Mucosa of gallbladder (tissue), 1 donor: ENCODE measurements around the gene GFOD2. TPM values are rescaled to one million over a fixed set of nuclear protein-coding genes. Genes with fewer than 3 reads are reported as not detected.

Source experiments
- DNase-seq: peaks from one replicate; pipeline ENCODE4 v3.0.0-alpha.2; 2020; ENCODE audit warnings: low spot score
- total RNA-seq: library from RNA; stranded (reverse); gene quantifications from one replicate; pipeline ENCODE4 v1.2.1, GENCODE V29; 2021
- donor health status: DM: no; HTN: no; CAD: no.

Gene GFOD2
- total RNA-seq, 1 donor from 2014 or later = 25.9 TPM

DNA sequence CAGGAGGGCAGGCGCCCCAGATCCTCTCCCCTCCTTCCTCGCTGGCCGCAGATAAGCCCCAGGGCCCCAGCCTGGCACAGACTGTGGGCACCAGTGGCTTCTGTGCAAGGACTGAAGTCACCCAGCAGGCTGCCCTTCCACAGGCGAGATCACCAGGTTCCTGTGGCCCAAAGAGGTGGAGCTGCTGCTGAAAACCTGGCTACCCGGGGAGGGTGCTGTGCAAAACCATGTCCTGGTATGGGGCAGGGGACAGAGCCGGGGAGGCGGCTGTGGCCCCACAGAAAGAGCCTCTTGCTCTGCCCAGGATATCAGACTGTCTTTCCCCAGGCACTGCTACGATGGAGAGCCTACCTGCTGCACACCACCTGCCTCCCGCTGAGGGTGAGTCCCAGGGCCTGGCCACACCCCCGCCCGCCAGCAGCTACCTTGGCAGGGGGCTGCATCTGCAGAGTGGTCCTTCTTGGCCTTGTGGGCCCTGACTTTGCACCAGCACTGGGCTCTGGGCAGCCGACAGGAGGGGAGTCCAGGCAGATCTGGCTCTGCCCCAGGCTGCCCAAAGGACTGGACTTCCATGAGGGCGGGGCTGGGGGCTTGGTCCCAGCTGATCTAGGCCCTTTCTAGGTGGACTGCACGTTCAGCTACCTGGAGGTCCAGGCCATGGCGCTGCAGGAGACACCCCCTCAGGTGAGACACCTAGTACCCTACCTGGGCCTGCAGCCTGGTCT lies 73.6 kb downstream of the GFOD2 start:
- DNase-seq = no peak

DNA sequence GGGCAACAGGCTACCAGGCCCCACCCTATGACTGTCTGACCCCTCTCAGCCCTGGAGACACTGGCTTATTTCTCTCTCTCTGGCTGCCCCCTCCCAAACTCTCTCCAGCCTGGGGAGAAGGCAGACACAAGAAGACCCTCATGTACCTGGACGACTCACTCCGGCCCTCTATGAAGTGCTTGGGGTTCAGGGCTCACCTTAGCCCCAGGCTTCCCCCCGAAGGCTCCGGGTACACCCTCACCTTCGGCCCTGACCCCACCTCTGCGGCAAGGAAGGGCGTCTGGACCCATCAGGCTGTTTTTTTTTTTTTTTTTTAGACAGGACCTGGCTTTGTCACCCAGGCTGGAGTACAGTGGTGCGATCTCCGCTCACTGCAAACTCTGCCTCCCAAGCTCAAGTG lies 75.1 kb downstream of the GFOD2 start:
- no peak for DNase-seq

DNA sequence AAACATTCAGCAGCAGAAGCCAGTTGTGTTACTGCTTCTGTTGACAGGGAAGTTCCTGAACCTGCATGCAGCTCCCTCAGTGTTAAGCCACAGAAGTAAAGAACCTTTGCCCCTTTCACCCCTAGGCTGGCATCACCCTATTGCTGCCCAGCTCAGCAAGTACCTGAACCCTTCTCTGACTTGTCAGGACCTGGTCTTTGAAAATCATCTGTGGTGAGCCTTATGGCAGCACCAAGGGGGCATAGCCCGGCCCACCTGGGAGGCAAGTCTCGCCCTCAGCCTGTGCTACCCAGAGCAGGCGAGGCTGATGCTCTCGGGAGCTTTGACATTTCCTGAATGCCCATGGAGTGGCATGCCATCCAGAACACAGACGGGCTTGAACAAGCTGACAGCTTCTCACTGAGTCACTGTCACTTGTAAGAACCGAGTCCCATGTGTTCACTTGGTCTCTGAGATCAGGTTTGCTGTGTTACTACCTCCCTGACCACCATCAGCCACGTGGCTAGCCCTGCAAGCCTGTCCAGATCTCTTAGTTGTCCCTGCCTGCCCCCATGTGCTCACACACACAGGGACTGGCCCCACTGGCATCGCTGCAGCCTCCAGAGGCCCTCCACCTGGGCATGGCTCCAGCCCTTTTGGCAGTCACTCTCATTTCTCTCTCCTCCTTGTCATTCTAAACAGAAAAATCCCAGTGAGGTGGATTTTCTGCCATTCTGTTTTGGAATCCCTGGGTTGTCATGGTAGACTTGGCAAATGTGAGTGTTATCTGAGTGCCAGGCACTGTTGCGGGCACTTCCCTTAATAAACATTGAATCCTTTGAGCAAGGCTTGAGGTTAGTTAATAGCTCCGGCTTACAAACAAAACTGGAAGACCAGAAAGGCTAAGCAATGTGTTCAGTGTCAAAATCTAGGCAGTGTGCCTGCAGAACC lies 77.1 kb downstream of the GFOD2 start:
- DNase-seq = no peak

DNA sequence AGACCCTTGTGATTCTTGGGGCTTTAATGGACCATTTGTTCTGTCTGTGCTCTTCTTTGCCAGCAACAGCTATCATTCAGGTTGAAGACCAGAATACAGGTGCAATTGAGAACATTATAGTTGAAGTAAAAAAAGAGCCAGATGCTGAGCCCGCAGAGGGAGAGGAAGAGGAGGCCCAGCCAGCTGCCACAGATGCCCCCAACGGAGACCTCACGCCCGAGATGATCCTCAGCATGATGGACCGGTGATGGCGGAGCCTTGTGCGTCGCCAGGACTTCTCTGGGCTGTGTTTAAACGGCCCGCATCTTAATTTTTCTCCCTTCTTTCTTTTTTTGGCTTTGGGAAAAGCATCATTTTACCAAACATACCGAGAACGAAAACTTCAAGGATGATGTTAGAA lies 81.5 kb downstream of the GFOD2 start:
- DNase-seq = no peak

DNA sequence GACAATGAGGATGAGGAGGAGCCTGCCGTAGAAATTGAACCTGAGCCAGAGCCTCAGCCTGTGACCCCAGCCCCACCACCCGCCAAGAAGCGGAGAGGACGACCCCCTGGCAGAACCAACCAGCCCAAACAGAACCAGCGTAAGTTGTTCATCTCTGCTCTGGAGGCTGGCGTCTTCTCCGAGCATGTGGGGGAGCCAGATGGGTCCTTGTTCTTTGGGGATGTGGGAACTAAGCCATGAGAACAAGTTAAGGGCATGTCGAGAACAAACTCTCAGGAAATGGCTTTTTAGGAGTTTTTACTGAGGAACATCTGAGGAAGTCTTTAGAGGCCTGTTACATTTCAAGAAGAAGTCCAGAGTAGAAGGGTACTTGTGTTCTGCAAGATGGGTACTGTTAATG lies 82.4 kb downstream of the GFOD2 start:
- no peak for DNase-seq

DNA sequence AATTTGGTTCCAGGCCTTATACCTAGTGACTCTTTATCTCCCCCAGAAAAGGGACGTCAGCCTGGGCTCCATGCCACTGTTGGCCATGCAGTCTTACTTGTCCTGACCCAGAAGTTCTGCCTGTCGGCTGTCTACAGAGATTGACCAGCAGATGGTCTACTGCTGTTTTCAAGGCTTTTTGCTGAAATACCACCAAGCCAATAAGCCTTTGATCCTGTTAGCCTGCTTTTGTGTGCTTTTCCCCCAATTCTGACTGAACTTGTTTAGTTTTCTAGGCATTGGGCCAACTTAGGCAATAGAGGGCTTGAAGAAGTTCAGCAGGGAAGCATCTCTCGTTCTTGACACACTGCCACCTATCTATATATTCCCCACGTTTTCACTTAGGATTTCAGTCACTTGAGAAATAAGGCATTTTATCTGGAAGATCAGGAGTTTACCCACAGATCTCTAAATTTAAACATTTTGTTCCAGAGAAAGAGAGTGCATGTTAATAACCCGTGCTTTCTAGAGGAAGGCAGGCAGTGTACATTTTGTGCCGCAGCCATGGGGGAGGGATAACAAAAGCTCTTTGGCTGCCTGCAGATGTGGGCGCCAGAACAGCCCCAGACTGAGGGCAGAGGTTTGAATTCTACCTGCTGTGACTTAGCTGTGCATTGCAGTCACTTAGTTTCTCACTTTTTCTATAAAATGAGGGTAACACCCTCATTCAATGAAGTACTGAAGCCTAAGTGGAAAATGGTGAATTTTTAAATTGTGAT lies 86.5 kb downstream of the GFOD2 start:
- no peak for DNase-seq

DNA sequence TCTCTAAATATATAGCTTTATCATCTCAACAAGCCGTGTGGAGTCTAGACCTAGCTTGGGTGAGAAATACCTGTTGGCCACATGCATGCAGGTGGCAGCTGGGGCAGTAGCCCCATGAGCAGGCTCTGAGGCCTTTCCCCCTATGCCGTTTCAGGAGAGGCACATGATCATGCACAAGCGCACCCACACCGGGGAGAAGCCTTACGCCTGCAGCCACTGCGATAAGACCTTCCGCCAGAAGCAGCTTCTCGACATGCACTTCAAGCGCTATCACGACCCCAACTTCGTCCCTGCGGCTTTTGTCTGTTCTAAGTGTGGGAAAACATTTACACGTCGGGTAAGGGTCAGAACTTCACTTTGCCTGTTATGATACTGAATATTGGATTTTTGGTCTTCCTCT lies 90.9 kb downstream of the GFOD2 start:
- no peak for DNase-seq

Other genes with a start within 250 kb of the GFOD2 start
- gene ATP6V0D1, start 238.2 kb downstream of the GFOD2 start, total RNA-seq = 106 TPM
- gene AGRP, start 235.8 kb downstream of the GFOD2 start, total RNA-seq = not detected
- 70.6 TPM for gene RIPOR1, start 190.5 kb downstream of the GFOD2 start, total RNA-seq
- gene CTCF, start 156.8 kb downstream of the GFOD2 start, total RNA-seq = 39.8 TPM
- gene CARMIL2, start 74.2 kb downstream of the GFOD2 start, total RNA-seq = 4.3 TPM
- 25.4 TPM for gene ACD, start 59.1 kb downstream of the GFOD2 start, total RNA-seq
- gene PARD6A, start 58.4 kb downstream of the GFOD2 start, total RNA-seq = 10.4 TPM
- gene ENKD1, start 52.6 kb downstream of the GFOD2 start, total RNA-seq = 34.4 TPM
- 6.4 TPM for gene C16orf86, start 52.5 kb downstream of the GFOD2 start, total RNA-seq
- gene RANBP10, start 87.2 kb upstream of the GFOD2 start, total RNA-seq = 22.7 TPM
- 4.1 TPM for gene TSNAXIP1, start 87.6 kb upstream of the GFOD2 start, total RNA-seq
- 27.2 TPM for gene THAP11, start 123.0 kb upstream of the GFOD2 start, total RNA-seq
- gene NUTF2, start 127.6 kb upstream of the GFOD2 start, total RNA-seq = 69.3 TPM
- 44.6 TPM for gene CENPT, start 128.4 kb upstream of the GFOD2 start, total RNA-seq
- 59.5 TPM for gene EDC4, start 153.7 kb upstream of the GFOD2 start, total RNA-seq
- gene NRN1L, start 165.6 kb upstream of the GFOD2 start, total RNA-seq = 1.2 TPM
- gene PSKH1, start 173.9 kb upstream of the GFOD2 start, total RNA-seq = 31.6 TPM
- 1.1 TPM for gene CTRL, start 212.5 kb upstream of the GFOD2 start, total RNA-seq
- gene PSMB10, start 217.5 kb upstream of the GFOD2 start, total RNA-seq = 68.8 TPM
- 30.3 TPM for gene LCAT, start 224.8 kb upstream of the GFOD2 start, total RNA-seq
- gene SLC12A4, start 249.3 kb upstream of the GFOD2 start, total RNA-seq = 76.6 TPM